SKM-1 (cell line): ENCODE results near the gene SLC23A3.

ENCODE experiments used
- DNase-seq: peaks from one replicate; lab custom pipeline; 2025; ENCODE audit not compliant: unreplicated experiment; lab: John Stamatoyannopoulos, UW

Gene SLC23A3

GRCh38 chr2:219176818-219177551, 7.2 kb upstream of the SLC23A3 start, which contains the start of gene CNPPD1:
CNPPD1 (minus strand) TSS chr2:219176925; CDS start chr2:219176828, 97 bp downstream.
- peak; percentile 58 for DNase-seq

GRCh38 chr2:219175928-219176817, 6.3 kb upstream of the SLC23A3 start:
- DNase-seq, result no peak

GRCh38 chr2:219175486-219175885, 5.7 kb upstream of the SLC23A3 start:
- DNase-seq, result no peak

GRCh38 chr2:219174801-219175200, 5.0 kb upstream of the SLC23A3 start:
- DNase-seq, result no peak

- DNase-seq, result no peak
These were observed 4.3 kb upstream of the SLC23A3 start for GRCh38 chr2:219174146-219174545.

- no peak for DNase-seq
These were observed 3.3 kb upstream of the SLC23A3 start for GRCh38 chr2:219173176-219173575.

GRCh38 chr2:219172231-219173154, 2.7 kb upstream of the SLC23A3 start:
- no peak for DNase-seq

GRCh38 chr2:219171231-219171651, 1.4 kb upstream of the SLC23A3 start:
- DNase-seq, result peak; percentile 30

- DNase-seq, result no peak
These were observed 897 bp downstream of the SLC23A3 start for GRCh38 chr2:219168932-219169331.

GRCh38 chr2:219168526-219168925, 1.3 kb downstream of the SLC23A3 start:
- no peak for DNase-seq

- DNase-seq, result no peak
These were observed 1.8 kb downstream of the SLC23A3 start for GRCh38 chr2:219167997-219168396.

GRCh38 chr2:219165058-219165911, 4.5 kb downstream of the SLC23A3 start:
- DNase-seq, result no peak

- DNase-seq, result no peak
These were observed 6.7 kb downstream of the SLC23A3 start for GRCh38 chr2:219163156-219163555.

GRCh38 chr2:219161097-219161496, 8.7 kb downstream of the SLC23A3 start:
- no peak for DNase-seq

GRCh38 chr2:219160186-219161017, 9.4 kb downstream of the SLC23A3 start, which contains the start of gene NHEJ1:
NHEJ1 (minus strand) TSS chr2:219160815; CDS start chr2:219158362, 2,453 bp downstream.
- peak; percentile 71 for DNase-seq

GRCh38 chr2:219159771-219160185, 10.1 kb downstream of the SLC23A3 start:
- no peak for DNase-seq

- DNase-seq, result no peak
These were observed 11.2 kb downstream of the SLC23A3 start for GRCh38 chr2:219158586-219158985.

GRCh38 chr2:219158025-219158424, 11.8 kb downstream of the SLC23A3 start:
- DNase-seq, result no peak

- no peak for DNase-seq
These were observed 12.4 kb downstream of the SLC23A3 start for GRCh38 chr2:219157396-219157795.
